ENCODE results near the gene MUC6.

Gene MUC6

GRCh38 chr11:1030086-1030485, 6.4 kb downstream of the MUC6 start:
- no peak overlapping the region for H3K4me3 ChIP-seq (ENCODE audit: control insufficient read depth, low read depth, low read length)
- TF ChIP-seq CTCF (IDR thresholded peaks at IDR 0.05; ENCODE audit: control insufficient read depth, insufficient read depth, low read depth, low read length, missing control alignments), result no peak
- no peak for DNase-seq (ENCODE audit: low read depth)

GRCh38 chr11:1029654-1030053, 6.9 kb downstream of the MUC6 start:
- DNase-seq (ENCODE audit: low read depth), result no peak
- no peak for TF ChIP-seq CTCF (IDR thresholded peaks at IDR 0.05; ENCODE audit: control insufficient read depth, insufficient read depth, low read depth, low read length, missing control alignments)

DNA sequence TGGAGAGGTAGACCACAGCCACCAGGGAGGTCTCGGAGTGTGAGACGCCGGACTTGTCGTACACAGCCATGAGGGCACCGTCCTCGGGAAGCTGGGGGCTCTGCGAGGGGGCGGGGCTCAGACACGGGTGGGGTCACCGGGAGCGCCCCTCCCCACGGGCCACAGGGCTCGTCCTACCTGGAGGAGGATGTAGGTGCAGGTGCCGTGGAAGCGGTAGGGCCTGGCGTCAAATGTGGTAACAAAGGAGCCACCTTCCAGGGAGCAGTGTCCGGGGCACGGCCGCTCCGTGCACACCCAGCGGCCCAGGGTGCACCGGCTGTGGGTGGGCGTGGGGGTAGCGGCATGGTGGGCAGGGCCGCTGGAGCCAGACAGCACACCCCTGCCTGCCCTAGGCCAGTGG, 7.5 kb downstream of the MUC6 start:
- DNase-seq (ENCODE audit: low read depth), result no peak
- no peak for TF ChIP-seq CTCF (IDR thresholded peaks at IDR 0.05; ENCODE audit: control insufficient read depth, insufficient read depth, low read depth, low read length, missing control alignments)
- H3K4me3 ChIP-seq (ENCODE audit: control insufficient read depth, low read depth, low read length), result no peak overlapping the region

More at GRCh38 chr11:1029654-1030053, 6.9 kb downstream of the MUC6 start:
- H3K4me3 ChIP-seq (ENCODE audit: control insufficient read depth, low read depth, low read length), result no peak overlapping the region

DNA sequence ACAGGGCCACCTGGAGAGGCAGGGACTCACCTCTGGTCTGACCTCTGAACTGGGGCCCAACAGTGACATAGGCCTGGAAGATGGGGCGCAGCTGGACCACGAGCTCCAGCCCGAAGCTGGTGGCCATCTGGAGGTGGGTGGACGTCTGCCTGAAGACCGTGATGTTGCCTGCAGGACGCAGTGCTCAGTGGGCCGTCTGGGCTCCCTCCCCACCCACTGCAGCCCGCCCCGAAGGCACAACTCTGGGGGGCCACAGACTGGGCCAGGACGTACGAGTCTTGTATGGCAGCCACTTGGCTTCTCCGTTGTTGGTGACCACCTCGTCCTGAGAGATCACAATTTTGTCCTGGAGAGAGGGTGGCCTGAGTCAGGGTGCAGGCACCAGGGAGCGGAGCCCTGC, 7.9 kb downstream of the MUC6 start:
- no peak overlapping the region for H3K4me3 ChIP-seq (ENCODE audit: control insufficient read depth, low read depth, low read length)
- no peak for TF ChIP-seq CTCF (IDR thresholded peaks at IDR 0.05; ENCODE audit: control insufficient read depth, insufficient read depth, low read depth, low read length, missing control alignments)
- no peak for DNase-seq (ENCODE audit: low read depth)

DNA sequence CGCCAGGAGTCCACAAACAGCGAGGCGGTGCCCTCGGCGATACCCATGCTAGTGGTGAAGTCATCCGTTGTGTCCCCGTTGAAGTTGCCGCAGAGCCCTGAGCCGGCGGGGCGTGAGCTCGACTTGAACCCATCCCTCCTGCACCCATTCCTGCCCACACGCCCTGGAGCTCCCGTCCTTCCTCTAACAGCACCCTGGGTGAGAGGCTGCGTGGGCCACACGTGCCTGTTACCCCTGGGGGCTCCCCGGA, 8.3 kb downstream of the MUC6 start:
- DNase-seq (ENCODE audit: low read depth), result no peak
- no peak for TF ChIP-seq CTCF (IDR thresholded peaks at IDR 0.05; ENCODE audit: control insufficient read depth, insufficient read depth, low read depth, low read length, missing control alignments)

DNA sequence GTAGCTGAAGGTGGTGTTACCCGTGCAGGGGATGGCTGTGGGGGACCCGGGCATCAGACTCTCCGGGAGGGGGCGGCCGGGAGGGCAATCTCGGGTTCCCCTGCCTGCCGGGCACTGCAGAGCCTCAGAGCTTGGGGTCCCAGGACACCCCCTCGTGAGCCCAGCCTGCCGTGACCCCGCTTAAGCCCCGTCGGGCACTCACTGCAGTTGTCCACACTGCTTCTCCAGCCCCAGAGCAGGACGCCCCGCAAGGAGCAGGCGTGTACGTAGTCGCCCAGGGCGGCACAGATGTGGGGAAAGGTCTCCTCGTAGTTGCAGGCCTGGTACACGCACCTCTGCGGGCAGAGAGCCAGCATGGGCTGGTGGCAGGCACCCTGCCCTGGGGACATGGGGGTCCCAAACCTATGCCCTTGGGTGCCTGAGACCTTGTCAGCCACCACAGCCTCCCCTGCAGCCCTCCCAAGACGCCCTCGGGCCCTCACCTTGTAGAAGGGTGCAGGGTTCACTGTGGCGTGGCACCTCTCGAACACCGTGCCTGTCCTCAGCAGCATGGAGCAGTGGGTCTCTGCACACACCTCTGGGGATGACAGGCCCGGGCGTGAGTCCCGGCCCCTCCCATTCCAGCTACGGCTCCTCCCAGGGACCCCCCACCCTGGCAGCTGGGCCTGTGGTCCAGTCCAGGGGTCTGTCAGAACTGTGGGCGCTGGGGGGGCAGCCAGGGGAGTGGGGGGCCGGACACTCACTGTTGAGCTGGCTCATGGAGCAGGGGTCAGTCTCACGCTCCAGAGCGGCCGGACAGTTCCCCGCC, 8.8 kb downstream of the MUC6 start:
- no peak for DNase-seq (ENCODE audit: low read depth)
- no peak overlapping the region for H3K4me3 ChIP-seq (ENCODE audit: control insufficient read depth, low read depth, low read length)
- no peak for TF ChIP-seq CTCF (IDR thresholded peaks at IDR 0.05; ENCODE audit: control insufficient read depth, insufficient read depth, low read depth, low read length, missing control alignments)

More for the DNA sequence above, 8.3 kb downstream of the MUC6 start:
- H3K4me3 ChIP-seq (ENCODE audit: control insufficient read depth, low read depth, low read length), result no peak overlapping the region

Data from AG09309 (cell line).